ENCODE data around the gene U2SURP.

U2SURP gene

DNA sequence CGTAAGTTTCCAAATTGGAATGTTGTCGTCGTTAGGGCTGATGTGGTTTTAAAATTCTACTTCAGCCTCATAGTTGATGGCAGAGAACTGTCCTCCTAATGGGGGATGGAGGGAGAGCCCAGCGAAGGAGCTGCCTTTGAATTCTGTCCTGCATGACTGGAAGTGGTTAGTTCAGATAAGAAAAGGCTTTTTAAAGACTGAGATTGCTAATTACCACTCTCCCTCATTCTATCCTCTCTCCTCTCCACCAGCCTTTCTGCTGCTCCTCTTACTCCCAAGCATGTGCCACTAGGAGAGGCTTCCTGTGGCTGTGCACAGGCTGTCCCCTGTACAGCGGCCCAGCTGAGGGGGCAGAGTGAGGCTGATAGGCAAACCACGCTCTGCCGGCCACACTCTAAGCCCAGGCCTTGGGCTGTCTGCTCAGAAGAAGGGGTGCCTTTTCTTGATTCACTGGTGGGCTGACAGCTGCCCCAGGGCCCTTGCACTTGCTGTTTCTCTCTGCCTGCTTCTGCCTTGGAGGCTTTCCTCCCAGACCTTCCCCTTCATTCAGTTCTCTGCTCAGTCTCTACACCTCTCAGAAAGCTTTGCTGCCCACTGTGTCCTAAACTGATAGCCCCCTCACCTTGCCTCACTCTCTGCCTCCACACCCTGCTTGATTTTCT, 29.1 kb upstream of the U2SURP start:
- no peaks in the 10 kb centered on the region for H4K20me1 ChIP-seq (ENCODE audit: control insufficient read depth, insufficient read depth, low read depth, low read length)
- no peak overlapping the region for H3K27ac ChIP-seq (ENCODE audit: low read depth, low read length)
- no peak overlapping the region for H3K4me2 ChIP-seq (ENCODE audit: low read length)

DNA sequence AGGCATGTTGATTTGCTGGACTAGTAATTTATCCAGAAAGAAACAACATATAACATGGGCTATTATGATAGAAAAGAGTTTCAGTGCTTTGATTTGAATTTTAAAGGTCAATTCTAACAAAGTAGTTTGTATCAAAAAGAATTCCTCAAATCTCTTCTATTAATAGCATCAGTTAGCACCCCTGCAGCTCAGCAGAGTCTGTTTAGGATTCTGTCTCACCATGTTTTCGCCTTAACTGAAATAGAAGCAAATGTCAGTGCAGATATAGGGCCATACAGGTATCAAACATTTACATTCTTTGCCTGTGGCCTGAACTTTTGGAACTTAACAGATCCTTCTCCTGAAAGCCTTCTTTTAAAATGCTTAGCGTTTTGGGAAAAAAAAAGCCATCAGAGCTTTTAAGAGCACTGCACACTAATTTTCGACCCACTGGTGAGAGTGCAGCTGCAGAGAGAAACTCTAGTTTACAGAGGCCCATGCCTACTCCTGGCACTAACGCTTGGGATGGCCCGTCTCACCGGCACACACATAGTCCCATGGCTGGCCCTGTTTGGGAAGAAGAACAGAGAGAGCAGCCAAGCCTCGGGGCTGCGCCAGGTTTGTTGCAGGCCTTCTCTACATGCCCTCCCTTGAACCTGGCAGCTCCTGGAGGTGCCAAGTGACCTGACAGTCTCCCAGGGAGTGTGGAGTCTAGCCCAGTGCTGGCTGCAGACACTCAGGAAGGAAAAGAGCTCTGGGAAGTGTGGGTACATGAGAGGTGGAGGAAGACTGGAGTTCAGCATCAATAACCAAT, 28.0 kb upstream of the U2SURP start:
- no peaks in the 10 kb centered on the region for H3K9me2 ChIP-seq (replicated peaks; ENCODE audit: control insufficient read depth, low read length)
- H3K79me2 ChIP-seq (ENCODE audit: control insufficient read depth, low read length) = no peaks in the 10 kb centered on the region
- H3K4me3 ChIP-seq (ENCODE audit: low read length) = no peak overlapping the region
- peaks cover 17% of the 10 kb centered on the region for H3K27me3 ChIP-seq (ENCODE audit: control insufficient read depth, low read length)
- H3K4me1 ChIP-seq (ENCODE audit: control insufficient read depth, low read length) = no peaks in the 10 kb centered on the region
- TF ChIP-seq, protein P1, sequence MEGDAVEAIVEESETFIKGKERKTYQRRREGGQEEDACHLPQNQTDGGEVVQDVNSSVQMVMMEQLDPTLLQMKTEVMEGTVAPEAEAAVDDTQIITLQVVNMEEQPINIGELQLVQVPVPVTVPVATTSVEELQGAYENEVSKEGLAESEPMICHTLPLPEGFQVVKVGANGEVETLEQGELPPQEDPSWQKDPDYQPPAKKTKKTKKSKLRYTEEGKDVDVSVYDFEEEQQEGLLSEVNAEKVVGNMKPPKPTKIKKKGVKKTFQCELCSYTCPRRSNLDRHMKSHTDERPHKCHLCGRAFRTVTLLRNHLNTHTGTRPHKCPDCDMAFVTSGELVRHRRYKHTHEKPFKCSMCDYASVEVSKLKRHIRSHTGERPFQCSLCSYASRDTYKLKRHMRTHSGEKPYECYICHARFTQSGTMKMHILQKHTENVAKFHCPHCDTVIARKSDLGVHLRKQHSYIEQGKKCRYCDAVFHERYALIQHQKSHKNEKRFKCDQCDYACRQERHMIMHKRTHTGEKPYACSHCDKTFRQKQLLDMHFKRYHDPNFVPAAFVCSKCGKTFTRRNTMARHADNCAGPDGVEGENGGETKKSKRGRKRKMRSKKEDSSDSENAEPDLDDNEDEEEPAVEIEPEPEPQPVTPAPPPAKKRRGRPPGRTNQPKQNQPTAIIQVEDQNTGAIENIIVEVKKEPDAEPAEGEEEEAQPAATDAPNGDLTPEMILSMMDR (IDR thresholded peaks at IDR 0.05; ENCODE audit: low read depth, low read length, poor library complexity, severe bottlenecking) = no peak
- no peak overlapping the region for H3K27ac ChIP-seq (ENCODE audit: low read depth, low read length)
- H3F3A ChIP-seq (ENCODE audit: control insufficient read depth, insufficient read depth) = no peaks in the 10 kb centered on the region
- H3K36me3 ChIP-seq (ENCODE audit: control insufficient read depth, low read length) = no peaks in the 10 kb centered on the region
- H3K9me3 ChIP-seq (ENCODE audit: control insufficient read depth, insufficient read depth, low read length) = no peaks in the 10 kb centered on the region
- no peaks in the 10 kb centered on the region for H4K20me1 ChIP-seq (ENCODE audit: control insufficient read depth, insufficient read depth, low read depth, low read length)
- H3K4me2 ChIP-seq (ENCODE audit: low read length) = no peak overlapping the region

More for the DNA sequence above, 29.1 kb upstream of the U2SURP start:
- TF ChIP-seq EZH2phosphoT487 (IDR thresholded peaks at IDR 0.05; ENCODE audit: borderline replicate concordance, low read length) = no peak
- TF ChIP-seq, protein P1 (IDR thresholded peaks at IDR 0.05; ENCODE audit: low read depth, low read length, poor library complexity, severe bottlenecking) = no peak
- H3K4me3 ChIP-seq (ENCODE audit: low read length) = no peak overlapping the region
- H3K9me2 ChIP-seq (replicated peaks; ENCODE audit: control insufficient read depth, low read length) = no peaks in the 10 kb centered on the region
- peaks cover 17% of the 10 kb centered on the region for H3K27me3 ChIP-seq (ENCODE audit: control insufficient read depth, low read length)
- H3F3A ChIP-seq (ENCODE audit: control insufficient read depth, insufficient read depth) = no peaks in the 10 kb centered on the region
- H3K36me3 ChIP-seq (ENCODE audit: control insufficient read depth, low read length) = no peaks in the 10 kb centered on the region
- no peaks in the 10 kb centered on the region for H3K79me2 ChIP-seq (ENCODE audit: control insufficient read depth, low read length)
- H3K9me3 ChIP-seq (ENCODE audit: control insufficient read depth, insufficient read depth, low read length) = no peaks in the 10 kb centered on the region
- H3K4me1 ChIP-seq (ENCODE audit: control insufficient read depth, low read length) = no peaks in the 10 kb centered on the region

DNA sequence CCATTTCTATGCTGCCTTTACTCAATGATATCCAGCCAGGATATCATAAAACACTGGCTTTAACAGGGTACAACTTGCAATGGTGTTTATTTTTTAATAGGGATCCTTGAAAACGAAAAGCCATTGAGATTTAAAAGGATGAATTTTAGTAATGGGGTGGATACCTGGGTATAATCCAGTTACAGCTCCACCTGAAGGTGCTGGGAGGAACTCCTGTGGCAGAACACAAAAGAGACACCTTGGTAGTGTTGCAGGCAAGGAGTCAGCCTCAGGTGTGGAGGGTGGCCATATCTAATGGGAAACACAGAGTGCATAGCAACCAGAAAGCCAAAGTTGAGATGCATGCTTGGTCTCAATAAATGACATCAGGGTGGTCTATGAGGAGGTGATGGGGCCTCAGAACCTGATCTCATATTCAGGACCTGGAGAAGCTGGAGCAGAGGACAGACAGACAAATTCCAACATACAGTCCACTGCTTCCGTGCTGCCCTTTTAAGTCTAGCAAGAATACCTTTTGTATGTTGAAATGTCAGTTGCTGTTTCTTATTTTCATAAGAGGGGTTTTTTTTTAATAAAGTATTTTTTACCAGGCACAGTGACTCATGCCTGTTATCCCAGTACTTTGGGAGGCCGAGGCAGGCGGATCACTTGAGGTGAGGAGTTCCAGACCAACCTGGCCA, 25.9 kb upstream of the U2SURP start:
- no peak overlapping the region for H3K4me3 ChIP-seq (ENCODE audit: low read length)
- H3K4me1 ChIP-seq (ENCODE audit: control insufficient read depth, low read length) = no peaks in the 10 kb centered on the region
- H3K79me2 ChIP-seq (ENCODE audit: control insufficient read depth, low read length) = no peaks in the 10 kb centered on the region
- H3F3A ChIP-seq (ENCODE audit: control insufficient read depth, insufficient read depth) = no peaks in the 10 kb centered on the region
- no peaks in the 10 kb centered on the region for H4K20me1 ChIP-seq (ENCODE audit: control insufficient read depth, insufficient read depth, low read depth, low read length)
- H3K9me3 ChIP-seq (ENCODE audit: control insufficient read depth, insufficient read depth, low read length) = no peaks in the 10 kb centered on the region
- H3K27me3 ChIP-seq (ENCODE audit: control insufficient read depth, low read length) = peaks cover 17% of the 10 kb centered on the region
- TF ChIP-seq EZH2phosphoT487 (IDR thresholded peaks at IDR 0.05; ENCODE audit: borderline replicate concordance, low read length) = no peak
- TF ChIP-seq, protein P1 (IDR thresholded peaks at IDR 0.05; ENCODE audit: low read depth, low read length, poor library complexity, severe bottlenecking) = no peak
- no peaks in the 10 kb centered on the region for H3K36me3 ChIP-seq (ENCODE audit: control insufficient read depth, low read length)
- H3K27ac ChIP-seq (ENCODE audit: low read depth, low read length) = no peak overlapping the region
- no peaks in the 10 kb centered on the region for H3K9me2 ChIP-seq (replicated peaks; ENCODE audit: control insufficient read depth, low read length)
- no peak overlapping the region for H3K4me2 ChIP-seq (ENCODE audit: low read length)

Measured in DOHH2 (cell line).